NCI-H69 (cell line): Measurements from ENCODE around the gene EMP1.

Source experiments
- DNase-seq: peaks from one replicate; lab custom pipeline; 2025; lab: John Stamatoyannopoulos, UW

EMP1 gene

DNA sequence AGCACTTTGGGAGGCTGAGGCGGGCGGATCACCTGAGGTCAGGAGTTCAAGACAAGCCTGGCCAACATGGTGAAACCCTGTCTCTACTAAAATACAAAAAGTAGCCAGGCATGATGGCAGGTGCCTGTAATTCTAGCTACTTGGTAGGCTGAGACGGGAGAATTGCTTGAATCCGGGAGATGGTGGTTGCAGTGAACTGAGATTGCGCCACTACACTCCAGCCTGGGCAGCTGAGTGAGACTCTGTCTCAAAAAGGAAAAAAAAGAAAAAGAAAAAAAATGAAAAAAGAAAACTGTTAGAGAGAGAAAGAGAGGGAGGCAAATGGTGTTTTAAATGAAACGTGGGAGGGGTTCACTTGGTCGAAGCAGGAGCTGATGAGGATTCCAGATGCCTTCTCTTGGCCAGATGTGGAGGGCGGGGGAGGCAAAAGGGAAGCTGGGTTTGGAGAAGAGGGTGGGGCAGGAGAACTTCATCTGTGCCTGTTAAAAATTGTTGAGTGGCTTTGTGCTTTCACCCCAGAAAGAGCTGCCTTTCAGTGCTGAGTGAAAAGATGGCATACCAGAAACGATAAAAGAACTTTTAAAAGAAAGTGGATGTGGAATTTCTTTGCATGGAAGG lies 1.1 kb downstream of the EMP1 start:
- DNase-seq: no peak

DNA sequence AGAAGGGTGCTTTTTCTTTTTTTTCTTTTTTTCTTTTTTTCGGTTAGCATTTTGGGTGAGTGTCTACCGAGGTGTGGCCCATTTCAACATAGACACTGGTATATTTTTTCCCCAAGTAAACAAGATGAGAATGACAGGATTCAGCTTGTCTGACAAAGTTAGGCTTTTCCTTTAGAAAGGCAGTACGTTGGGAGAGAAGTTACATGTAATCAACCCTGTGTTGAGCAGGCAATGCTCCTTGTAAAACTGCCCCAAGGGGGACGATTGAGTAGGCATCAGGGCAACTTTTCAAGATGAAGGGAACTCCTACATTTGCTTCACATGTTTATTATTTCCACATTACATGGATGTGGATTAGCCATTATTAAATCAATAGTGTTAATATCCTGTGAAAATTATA lies 1.7 kb downstream of the EMP1 start:
- DNase-seq: no peak

DNA sequence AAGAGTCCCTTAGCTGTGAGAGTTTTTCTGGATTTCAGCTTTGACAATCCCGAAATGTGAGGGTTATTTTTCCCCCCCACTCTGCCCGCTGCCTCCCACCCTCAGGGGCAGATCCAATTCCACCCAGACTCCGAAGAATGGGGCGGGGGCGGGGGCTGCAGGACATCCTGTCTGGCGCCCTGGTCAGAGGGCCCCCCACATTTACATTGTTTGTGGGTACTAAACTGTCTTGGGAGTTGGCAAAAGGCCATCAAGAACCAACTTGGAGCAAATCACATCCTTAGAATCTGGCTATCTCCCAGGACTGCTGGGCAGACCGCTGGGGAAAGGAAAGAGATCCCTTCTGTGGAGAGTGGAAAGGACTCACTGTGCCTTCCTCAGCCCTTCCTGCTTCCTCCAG lies 2.4 kb downstream of the EMP1 start:
- DNase-seq: no peak

DNA sequence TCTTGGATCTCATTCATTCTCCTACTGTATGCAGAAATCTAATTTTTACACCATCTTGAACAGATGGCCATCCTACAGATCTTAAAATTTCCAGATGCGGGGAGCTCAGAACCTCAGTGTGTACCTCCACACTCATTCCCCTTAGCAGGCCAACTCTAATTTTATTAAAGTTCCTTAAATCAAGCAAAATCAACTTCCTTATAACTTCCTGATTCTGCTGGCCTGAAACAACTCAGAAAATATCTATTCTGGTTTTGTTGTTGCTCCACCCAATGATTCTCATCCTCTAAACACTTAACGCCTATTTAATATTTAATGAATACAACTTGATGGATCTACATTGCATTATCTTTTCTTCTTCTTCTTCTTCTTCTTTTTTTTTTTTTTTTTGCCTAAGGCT lies 3.1 kb downstream of the EMP1 start:
- no peak for DNase-seq

DNA sequence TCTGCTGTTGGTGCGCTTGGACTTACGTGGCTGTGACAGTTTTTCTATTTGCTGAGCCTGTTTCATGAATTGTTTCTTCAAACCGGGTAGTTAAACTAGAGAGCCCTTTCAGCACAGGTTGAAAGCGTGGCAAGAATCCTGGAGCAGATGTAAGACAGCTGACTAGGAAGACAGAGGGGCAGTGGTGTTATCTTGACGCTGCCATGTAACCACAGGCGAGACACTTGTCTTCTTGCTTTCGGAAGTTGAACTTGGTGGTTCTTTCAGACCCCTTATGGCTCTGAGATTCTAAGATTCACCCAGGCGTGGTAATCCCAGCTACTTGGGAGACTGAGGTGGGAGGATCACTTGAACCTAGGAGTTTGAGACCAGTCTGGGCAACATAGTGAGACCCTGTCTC lies 4.3 kb downstream of the EMP1 start:
- no peak for DNase-seq

DNA sequence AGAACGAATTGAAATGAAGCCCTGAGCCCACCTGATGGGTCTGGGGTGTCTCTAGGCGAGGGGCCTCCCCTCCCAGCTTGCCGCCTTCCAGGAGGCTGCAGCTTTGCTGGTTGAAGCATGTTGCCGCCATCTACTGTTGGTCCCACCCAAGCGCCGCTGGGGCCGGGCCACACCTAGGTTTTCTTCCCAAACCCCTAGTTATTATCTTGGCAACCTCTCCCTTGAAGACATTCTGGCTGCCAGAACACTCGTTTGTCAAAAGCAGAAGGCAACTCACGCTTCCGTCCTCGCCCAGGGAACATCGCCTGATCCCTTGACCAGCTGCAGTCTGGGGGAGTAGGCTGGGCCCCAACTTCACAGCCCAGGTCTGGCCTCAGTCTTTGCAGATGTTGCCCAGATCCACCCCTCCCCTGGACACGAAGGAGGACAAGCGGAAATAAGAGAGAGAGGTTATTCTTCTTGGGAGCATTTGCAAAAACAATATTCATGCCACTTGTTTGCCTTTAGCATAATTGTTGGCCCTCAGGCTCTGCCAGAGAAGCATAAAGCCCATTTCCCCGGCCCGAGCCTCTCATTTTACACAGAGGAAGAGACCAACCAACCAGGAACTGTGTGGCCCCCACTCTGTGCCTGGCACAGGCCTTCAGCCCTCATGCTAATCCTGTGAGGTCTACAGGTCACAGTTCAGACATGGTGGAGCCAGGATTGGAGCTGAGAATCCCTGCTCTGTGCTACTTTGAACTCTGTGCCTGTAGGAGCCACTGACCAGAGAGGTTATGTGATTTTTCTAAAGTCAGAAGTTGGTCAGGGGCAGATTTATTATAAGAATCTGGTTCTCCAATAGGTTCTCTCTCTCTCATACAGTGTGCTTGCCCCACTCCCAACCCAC lies 6.8 kb downstream of the EMP1 start:
- DNase-seq: peak; percentile 26

DNA sequence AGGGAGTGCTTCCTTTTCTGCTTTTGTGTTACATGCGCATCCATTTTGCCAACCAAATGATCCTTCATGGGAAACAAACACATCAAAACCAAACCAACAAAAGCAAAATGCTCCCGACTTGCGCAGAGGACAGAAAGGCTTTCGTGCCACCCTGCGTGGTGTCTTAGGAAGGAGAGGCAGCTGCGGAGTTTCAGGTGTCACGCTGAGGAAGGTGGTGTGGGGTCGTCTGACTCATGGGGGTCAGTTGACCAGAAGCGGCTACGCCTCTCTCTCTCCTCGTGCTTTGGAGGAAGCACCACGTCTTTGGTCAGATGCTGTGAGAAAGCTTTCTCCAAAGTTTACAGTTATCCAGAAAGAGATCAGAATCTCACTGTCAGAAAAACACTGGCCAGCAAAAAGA lies 7.9 kb downstream of the EMP1 start:
- DNase-seq: peak; percentile 2

DNA sequence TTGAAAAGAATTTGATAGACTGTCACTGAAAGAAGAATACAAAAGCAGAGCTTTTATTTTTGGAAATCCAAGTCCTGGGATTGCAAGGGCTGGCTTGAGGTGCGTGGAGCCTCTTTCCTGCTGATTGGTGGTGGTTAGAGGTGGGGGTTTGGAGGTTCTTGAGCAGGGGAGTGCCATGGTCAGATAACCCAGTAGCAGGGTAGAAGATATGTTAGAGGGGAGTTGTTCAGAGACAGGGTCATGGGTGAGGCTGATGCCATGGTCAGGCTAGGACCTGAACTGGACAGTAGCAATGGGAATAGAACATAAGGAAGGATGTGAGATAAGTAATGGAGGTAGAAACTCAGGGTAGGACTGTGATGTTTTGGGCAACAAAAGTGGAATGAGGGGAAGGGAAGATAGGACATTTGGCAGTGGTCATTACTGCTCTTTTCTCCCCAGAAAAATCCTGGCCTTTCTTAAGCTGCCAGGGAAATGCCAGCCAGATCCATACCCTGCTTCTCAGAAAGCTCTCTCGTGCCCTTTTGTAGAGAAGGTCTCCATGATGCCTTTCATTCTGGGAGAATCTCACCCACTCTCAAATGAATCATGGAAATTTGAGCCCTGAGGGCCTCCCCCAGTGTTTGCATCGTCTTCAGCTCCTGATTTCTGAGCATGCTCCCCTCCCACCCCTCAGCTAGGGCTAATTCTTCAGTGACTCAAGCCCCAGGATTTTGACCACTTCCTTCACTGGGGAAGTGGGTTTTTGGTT lies 9.5 kb downstream of the EMP1 start:
- peak; percentile 1 for DNase-seq

DNA sequence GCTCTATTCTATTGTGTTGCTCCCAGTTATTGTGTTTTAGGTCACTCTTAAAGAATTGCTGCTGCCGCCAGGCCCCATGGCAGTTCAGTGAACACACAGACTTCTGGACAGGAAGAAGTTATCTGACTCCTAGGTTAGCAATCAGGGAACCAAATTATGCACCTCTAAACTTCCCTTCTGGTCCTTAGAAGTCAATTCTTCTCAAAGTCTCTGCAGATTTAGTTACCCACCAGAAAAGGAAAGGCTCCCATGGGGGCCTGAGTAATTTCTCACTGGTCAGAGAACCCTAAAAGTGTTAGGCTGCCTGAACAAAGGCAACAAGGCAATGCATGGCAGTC lies 10.0 kb downstream of the EMP1 start:
- no peak for DNase-seq

DNA sequence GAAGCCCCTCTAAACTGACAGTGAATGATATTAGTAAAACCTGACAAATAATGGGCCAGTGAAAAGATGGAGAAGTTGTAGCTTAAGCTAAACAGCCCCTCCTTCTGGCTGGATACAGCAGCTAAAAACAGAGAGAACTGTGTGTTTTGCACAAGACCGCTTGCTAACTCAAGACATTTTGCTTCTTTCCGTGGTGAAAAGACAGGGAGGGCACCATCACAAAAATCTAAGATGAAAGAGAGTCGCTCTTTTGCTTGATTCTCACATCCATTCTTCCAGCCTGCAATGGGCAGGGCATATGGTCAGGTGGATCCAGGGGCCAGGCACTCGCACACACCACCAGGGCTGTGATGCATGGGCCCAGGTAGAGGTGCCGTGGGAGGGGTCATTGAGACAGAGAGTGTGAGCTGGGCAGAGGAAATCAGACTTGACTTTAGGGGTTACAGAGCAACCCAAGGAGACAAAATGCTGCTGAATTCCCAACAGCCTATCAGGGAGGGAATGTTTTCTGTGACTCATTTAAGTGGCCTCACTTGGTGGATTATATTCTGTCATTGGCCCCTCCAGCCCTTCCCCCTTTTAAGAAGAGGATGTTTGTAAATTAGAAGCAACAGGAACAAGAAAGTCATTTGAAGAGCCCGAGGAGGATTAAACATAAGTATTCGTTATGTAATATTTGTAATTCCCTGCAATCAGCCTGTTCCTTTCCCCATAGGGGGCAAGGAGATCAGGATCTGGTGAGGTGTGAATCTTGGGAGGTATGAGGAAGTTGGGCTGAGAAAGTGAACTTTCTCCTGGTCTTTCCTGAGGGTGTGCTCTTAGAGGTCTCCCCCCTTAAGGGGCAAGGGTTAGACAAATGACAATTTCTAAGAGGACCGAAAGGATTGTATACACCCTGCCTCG lies 12.3 kb downstream of the EMP1 start:
- DNase-seq: peak; percentile 0

DNA sequence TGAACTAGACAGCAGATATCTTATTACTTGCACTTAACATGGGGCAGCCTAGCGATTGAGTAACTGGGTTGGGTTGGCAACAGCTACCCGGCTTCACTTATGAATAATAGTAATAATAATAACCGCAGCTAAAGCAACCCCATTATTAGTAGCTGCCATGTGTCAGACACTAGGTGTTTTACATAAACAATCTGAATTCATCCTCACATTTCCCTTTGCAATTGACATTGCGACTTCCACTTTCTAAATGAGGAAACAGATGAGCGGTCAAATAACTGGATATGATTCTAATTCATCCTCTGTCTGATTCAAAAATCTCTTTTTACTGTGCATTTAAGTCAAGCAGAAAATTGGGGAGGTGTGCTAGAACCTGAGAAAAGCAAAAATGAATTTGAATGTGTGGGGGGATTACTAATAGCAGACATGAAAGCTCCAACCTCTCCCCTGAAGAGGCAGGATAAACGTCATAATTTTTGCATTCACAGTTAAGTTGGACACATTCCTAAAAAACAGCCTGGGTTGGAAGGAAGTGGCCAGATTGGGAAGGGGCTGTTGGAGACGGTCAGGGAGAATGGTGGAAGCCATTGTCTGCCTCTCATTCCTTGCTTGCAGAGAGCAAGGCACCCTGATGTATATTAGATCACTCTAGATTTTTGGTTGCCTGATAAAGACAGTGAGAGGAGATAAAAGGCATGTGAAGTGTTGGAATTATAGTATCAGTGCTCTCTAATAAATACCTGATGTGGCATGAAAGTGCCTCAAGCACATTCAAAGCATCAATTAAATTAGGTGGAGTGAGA lies 13.1 kb downstream of the EMP1 start:
- DNase-seq: no peak

DNA sequence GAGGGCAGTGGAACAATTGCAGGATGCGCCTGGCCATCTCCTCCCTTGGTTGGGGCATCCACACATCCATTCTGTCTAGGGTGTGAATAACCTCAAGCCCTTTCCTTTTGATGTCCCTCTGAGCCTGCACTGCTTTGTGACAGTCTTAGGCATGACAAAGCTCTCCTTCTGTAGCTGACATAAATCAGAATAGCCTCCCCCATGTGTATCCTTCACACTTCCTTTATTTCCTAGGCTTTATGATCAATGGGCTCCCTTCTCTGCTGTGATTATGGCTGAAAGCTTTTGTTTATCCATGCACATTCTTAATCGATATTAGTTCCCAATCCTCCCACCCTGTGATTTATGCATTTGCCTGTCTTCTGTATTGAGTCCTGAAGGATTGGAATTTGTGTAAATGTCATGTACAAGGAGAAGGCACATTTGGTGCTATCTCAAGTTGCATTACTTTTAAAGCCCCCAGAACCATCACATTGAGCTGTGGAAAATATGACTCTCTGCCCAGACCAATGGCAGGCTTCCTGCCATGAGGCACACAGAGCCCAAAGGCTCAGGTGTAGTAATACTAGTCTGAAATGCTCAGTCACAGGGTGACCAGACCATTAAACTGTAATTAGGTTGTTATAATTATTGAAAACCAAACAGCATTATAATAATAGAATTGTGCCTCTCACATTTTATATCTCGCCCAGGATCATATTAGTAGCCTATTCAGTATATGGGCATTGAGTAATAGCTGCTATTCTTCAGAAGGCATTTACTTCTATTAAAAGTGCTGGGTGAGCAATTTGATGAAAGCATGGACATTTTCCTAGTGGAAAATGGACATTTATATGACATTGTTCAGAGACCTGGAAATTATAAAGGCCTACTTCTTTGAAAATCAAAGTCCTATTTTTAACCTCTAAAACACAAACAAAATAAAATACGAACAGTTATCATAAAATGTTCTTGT lies 14.0 kb downstream of the EMP1 start:
- peak; percentile 37 for DNase-seq

DNA sequence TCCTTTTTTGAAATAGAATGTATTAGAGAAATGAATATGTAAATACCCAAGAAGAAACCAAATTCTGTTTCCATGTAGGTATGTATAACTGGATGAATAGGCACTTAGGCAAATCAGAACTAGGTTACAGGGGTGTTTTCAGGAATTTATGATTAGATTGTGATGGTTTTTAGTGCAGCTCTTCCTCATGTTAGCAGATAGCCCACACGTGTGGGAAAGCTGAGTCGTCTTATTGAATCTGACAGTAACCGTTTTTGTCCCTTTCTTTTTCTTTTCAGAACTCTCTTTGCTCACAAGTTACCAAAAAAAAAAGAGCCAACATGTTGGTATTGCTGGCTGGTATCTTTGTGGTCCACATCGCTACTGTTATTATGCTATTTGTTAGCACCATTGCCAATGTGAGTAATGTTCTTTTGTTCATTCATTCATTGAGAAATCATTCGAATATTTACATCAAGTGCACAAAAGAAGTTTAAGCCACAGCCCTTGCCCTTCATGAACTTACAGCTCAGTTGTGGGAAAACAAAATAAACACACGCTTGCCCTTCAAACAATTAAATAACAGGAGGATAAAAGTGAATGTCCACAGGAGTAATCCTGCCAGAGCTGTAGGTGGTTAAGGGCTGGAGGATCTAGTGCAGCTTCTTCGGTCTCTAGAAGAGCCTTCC lies 14.8 kb downstream of the EMP1 start:
- no peak for DNase-seq

DNA sequence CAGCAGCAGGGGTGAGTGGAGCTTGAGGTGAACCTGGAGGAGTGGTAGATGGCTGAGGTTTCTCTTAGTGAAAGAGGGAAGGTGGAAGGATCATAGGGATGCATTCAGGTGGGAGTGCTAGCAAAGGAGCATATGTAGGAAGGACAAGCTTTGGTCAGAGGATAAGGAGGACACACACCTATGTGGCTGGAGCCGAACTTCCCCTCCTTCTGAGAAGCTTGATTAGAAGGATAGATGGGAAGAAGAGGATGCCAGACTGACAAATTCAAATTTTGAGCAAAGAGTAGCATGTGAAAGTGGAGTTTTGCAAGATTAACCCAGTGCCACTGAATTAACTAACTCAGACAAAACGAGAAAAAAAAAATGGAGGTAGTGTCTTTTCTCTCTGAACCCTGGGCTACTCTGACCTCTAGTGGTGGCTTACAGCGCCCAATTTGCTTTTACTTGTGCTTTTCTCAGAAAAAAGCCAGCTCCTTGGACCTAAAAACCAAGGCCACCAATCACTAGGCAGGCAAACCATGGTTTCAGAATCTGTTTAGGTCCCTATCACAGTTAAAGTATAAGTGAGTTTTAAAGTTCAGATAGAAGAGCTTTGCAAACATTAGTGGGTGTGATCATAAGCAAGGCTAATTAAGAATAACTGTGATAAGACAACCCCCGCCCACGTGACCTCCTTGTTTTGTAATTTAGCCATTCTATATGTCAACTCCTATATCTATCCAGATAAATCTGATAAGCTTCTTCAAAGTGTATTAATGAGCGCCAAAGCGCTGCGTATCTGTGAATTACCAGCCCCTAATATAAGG lies 15.5 kb downstream of the EMP1 start:
- DNase-seq: peak; percentile 69

DNA sequence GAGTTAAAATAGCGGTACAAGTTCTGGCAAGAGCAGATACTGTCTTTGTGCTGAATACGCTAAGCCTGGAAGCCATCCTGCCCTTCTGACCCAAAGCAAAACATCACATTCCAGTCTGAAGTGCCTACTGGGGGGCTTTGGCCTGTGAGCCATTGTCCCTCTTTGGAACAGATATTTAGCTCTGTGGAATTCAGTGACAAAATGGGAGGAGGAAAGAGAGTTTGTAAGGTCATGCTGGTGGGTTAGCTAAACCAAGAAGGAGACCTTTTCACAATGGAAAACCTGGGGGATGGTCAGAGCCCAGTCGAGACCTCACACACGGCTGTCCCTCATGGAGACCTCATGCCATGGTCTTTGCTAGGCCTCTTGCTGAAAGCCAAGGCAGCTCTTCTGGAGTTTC lies 18.5 kb downstream of the EMP1 start:
- no peak for DNase-seq

DNA sequence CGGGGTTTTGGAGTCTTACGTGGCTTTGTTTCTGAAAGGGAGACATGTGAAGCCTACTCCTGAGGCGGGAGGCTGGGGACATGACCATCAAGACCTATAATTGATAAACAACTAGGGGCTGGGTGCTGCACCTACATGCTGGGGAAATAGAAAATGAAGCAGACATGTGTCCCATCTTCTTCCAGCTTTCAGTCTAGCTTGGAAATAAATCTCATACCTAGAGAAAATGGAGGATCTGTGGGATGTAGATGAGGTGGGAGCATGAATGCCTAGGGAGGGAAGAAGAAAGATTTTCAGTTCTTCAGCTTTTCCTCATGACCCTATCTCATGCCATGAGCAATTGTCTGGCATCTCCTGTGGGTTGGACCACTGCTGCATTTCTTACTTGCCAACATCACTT lies 22.1 kb downstream of the EMP1 start:
- DNase-seq: no peak

DNA sequence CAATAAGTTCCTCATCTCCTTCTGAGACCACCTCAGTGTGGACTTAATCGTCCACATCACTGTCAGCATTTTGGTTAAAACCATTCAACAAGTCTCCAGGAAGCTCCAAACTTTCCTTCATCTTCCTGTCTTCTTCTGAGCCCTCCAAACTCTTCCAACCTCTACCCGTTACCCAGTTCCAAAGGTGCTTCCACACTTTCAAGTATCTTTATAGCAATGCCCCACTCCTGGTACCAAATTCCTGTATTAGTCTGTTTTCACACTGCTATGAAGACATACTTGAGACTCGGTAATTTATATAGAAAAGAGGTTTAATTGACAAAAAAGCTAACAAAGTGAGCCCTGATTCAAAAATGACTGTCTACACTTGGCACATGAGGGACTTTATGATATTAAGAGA lies 22.8 kb downstream of the EMP1 start:
- no peak for DNase-seq

DNA sequence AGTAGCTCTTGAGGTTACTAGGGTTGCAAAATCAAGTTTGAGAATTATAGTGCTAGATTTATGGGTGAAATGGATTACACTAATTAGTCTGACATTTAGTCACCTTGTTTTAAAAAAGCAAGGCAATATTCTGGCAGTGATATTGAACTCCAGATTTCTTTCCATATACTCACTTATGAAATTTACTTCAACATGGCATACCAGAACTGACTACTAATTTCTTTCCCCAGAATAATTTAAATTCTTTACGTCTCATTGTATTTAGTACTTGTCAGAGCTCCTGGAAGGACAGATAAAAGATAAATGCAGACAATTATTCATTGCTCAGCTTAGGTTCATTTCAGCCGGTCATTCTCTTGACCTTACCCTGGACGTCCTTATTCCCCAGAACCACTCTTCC lies 24.3 kb downstream of the EMP1 start:
- no peak for DNase-seq

DNA sequence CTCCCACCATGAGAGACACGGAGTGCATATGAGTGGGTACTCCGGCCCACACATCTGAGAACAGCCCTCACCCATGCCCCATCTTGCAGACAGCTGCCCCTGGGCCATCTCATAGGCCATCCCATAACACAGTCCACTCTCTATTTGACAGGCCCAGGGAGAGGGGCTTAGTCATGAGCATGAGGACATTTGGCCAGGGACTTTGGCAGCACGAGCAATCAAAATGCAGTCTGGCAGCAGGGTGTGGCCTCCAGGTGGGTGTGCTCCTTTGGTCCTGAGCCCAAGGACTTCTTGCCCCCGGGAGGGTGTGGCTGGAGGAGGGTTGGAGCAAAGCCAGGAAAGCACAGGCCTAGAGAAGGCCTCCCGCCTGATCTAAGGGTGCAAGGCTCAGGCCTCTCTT lies 25.6 kb downstream of the EMP1 start:
- DNase-seq: peak; percentile 48
